Common myeloid progenitor, CD34-positive (primary cell): Measurements from ENCODE around the gene MEMO1.
"Not testable (repeated sequence)": the region's sequence is repeated elsewhere in the genome, so short reads cannot be mapped to it uniquely, and the experiment has no call there.

ENCODE experiments used
- CTCF ChIA-PET: fragments of 350-600 bp; sonication (Branson Sonifier 250); formaldehyde crosslinking; loops from one replicate; lab custom pipeline; 2021; ENCODE audit warnings: antibody characterized with exemption; lab: Charles Lee
- POLR2A ChIA-PET: fragments of 350-600 bp; sonication (Branson Sonifier 250); formaldehyde crosslinking; loops from one replicate; lab custom pipeline; 2021; ENCODE audit warnings: antibody characterized with exemption; lab: Charles Lee
- DNase-seq, 3 donors: peaks; one replicate each; pipeline versions ENCODE4 v3.0.0 to v3.0.0-alpha.2; 2013
- H3K27ac ChIP-seq, 2 experiments: 1 replicate in 1 of 2; 2 replicates in 1 of 2; pipeline ENCODE4 v1.7.0; 2013; ENCODE audit warnings: inconsistent platforms in 2 of 2, low read length in 2 of 2, mild to moderate bottlenecking in 2 of 2, low read depth in 1 of 2, moderate library complexity in 1 of 2; ENCODE audit not compliant: severe bottlenecking in 2 of 2, insufficient read depth in 1 of 2, poor library complexity in 1 of 2
- H3K27me3 ChIP-seq, 5 experiments: replicated peaks in 2 of 5; 1 replicate in 3 of 5; 2 replicates in 2 of 5; pipeline versions ENCODE4 v1.6.1 to v1.7.0; 2013; ENCODE audit warnings: low read length in 4 of 5, mild to moderate bottlenecking in 2 of 5, moderate library complexity in 2 of 5, inconsistent platforms in 1 of 5; ENCODE audit not compliant: insufficient read depth in 5 of 5, control insufficient read depth in 4 of 5
- H3K36me3 ChIP-seq, 4 experiments: 1 replicate in 2 of 4; 2 replicates in 2 of 4; pipeline versions ENCODE4 v1.6.1 to v1.7.0; 2013; ENCODE audit warnings: low read length in 3 of 4, control low read depth in 1 of 4, mild to moderate bottlenecking in 1 of 4; ENCODE audit not compliant: control insufficient read depth in 4 of 4, insufficient read depth in 4 of 4
- H3K4me1 ChIP-seq, 4 experiments: 1 replicate in 3 of 4; 2 replicates in 1 of 4; pipeline versions ENCODE4 v1.6.1 to v1.7.1; 2013; ENCODE audit warnings: low read length in 3 of 4, mild to moderate bottlenecking in 3 of 4, control low read depth in 1 of 4, inconsistent platforms in 1 of 4, moderate library complexity in 1 of 4; ENCODE audit not compliant: control insufficient read depth in 4 of 4, insufficient read depth in 4 of 4; ENCODE audit errors: control extremely low read depth in 1 of 4
- H3K4me3 ChIP-seq, 7 experiments: 1 replicate in 4 of 7; 2 replicates in 3 of 7; pipeline versions ENCODE4 v1.5.1 to v1.7.0; 2013; ENCODE audit warnings: mild to moderate bottlenecking in 7 of 7, low read length in 6 of 7, moderate library complexity in 6 of 7, inconsistent platforms in 2 of 7, low read depth in 2 of 7, control low read depth in 1 of 7; ENCODE audit not compliant: insufficient read depth in 4 of 7, control insufficient read depth in 1 of 7; ENCODE audit errors: extremely low read depth in 1 of 7
- H3K9me3 ChIP-seq, 5 experiments: 1 replicate in 4 of 5; 2 replicates in 1 of 5; pipeline versions ENCODE4 v1.6.1 to v1.7.1; 2013; ENCODE audit warnings: low read length in 4 of 5, mild to moderate bottlenecking in 2 of 5, inconsistent platforms in 1 of 5, low read depth in 1 of 5, moderate library complexity in 1 of 5; ENCODE audit not compliant: control insufficient read depth in 4 of 5, insufficient read depth in 2 of 5; ENCODE audit errors: control extremely low read depth in 1 of 5
- WGBS: methylation state at CpG from one replicate; pipeline ENCODE4 v1.1.5; 2013; ENCODE audit not compliant: insufficient coverage; 5-methylcytosine and 5-hydroxymethylcytosine counted together

MEMO1 gene

DNA sequence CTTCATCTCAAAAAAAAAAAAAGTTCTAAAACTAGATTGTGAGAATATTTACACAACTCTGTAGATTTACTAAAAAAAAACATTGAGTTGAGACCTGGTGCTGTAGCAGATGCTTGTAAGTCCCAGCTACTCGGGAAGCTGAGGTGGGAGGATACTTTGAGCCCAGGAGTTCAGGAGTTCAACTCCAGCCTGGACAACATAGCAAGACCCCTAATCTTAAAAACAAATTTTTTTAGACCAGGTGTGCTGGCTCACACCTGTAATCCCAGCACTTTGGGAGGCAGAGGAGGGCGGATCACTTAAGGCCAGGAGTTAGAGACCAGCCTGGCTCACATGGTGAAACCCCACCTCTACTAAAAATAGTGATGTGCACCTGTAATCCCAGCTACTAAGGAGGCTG is 108.9 kb downstream of the MEMO1 start:
- Histone ChIP-seq H3K36me3 (peaks cover 5 to 23% (median 13%) of the 10 kb centered on the region in 4 experiments), H3K27ac (no peak overlapping the region), H3K27me3 (no peaks in the 10 kb centered on the region), H3K4me3 (no peak overlapping the region), H3K4me1 (no peaks in the 10 kb centered on the region), H3K9me3 (peaks cover 0 to 12% (median 9%) of the 10 kb centered on the region in 5 experiments)
- WGBS, result 100% methylated on average over 2 of the region's 2 CpGs
- DNase-seq, result no peak
- CTCF ChIA-PET, result no interaction called here
- POLR2A ChIA-PET, result no interaction called here

- Histone ChIP-seq H3K36me3 (peaks cover 5 to 23% (median 12%) of the 10 kb centered on the region in 4 experiments), H3K9me3 (peaks cover 0 to 18% (median 9%) of the 10 kb centered on the region in 5 experiments)
- H3K27ac ChIP-seq, POLR2A ChIA-PET, H3K4me3 ChIP-seq, H3K4me1 ChIP-seq, DNase-seq, H3K27me3 ChIP-seq: not testable (repeated sequence)
- WGBS, result no CpG with 5 or more reads among the region's 2 CpGs
- CTCF ChIA-PET, result interaction anchor here (1.7 kb wide), 1 partner anchor 10 kb away, joined by 4 read pairs; no protein-coding TSS in a partner anchor
Measured at GRCh38 chr2:31900156-31900555, 110.7 kb downstream of the MEMO1 start.

- Histone ChIP-seq H3K36me3 (peaks cover 5 to 20% (median 13%) of the 10 kb centered on the region in 4 experiments), H3K9me3 (peaks cover 0 to 18% (median 9%) of the 10 kb centered on the region in 5 experiments), H3K4me1 (peaks cover 0 to 14% (median 4%) of the 10 kb centered on the region in 4 experiments)
- H3K4me3 ChIP-seq, H3K27ac ChIP-seq, DNase-seq, POLR2A ChIA-PET, H3K27me3 ChIP-seq: not testable (repeated sequence)
- CTCF ChIA-PET, result interaction anchor here (1.0 to 1.7 kb wide), 2 partner anchors 9 to 11 kb away, joined by 3 to 4 read pairs; no protein-coding TSS in a partner anchor
- WGBS, result 92% methylated on average over 2 of the region's 3 CpGs
Measured at GRCh38 chr2:31898346-31898745, 112.5 kb downstream of the MEMO1 start.

DNA sequence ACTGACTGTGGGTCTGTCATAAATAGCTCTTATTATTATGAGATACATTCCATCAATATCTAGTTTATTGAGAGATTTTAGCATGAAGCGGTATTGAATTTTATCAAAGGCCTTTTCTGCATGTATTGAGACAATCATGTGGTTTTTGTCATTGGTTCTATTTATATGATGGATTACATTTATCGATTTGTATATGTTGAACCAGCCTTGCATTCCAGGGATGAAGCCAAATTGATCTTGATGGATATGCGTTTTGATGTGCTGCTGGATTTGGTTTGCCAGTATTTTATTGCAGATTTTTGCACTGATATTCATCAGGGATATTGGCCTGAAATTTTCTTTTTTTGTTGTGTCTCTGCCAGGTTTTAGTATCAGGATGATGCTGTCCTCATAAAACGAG is 113.5 kb downstream of the MEMO1 start:
- CTCF ChIA-PET, result interaction anchor here (1.0 kb wide), 1 partner anchor 10 kb away, joined by 3 read pairs; no protein-coding TSS in a partner anchor
- DNase-seq, H3K27ac ChIP-seq, H3K27me3 ChIP-seq, POLR2A ChIA-PET, H3K4me3 ChIP-seq: not testable (repeated sequence)
- 100% methylated on average over 2 of the region's 4 CpGs for WGBS
- Histone ChIP-seq H3K4me1 (peaks cover 0 to 24% (median 9%) of the 10 kb centered on the region in 4 experiments), H3K9me3 (peaks cover 0 to 18% (median 9%) of the 10 kb centered on the region in 5 experiments), H3K36me3 (peaks cover 5 to 19% (median 12%) of the 10 kb centered on the region in 4 experiments)

DNA sequence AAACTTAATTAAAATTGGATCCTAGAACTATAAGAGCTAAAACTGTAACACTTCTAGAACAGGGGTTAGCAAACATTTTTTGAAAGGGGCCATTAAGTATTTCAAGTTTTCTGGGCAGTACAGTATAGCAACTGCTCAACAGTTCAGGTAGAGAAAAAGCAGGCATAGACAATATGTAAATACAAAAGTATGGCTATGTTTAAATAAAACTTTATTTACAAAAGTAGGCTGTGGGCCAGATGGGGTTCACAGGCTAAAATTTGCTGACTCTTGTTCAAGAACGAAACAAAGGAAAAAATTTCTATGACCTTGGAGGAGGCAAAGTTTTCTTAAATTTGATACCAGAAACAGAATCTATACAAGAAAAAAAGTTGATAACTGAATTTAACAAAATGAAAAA is 114.5 kb downstream of the MEMO1 start:
- peaks cover 8 to 15% (median 9%) of the 10 kb centered on the region in 4 experiments for H3K36me3 ChIP-seq
- H3K9me3 ChIP-seq, result peaks cover 0 to 18% (median 9%) of the 10 kb centered on the region in 5 experiments
- CTCF ChIA-PET, result no interaction called here
- POLR2A ChIA-PET, result no interaction called here
- no peak overlapping the region for H3K4me3 ChIP-seq
- no peak for DNase-seq
- no peak overlapping the region for H3K27ac ChIP-seq
- WGBS, result no CpG with 5 or more reads among the region's 1 CpG
- H3K4me1 ChIP-seq, result peaks cover 0 to 27% (median 9%) of the 10 kb centered on the region in 4 experiments
- H3K27me3 ChIP-seq, result no peaks in the 10 kb centered on the region

DNA sequence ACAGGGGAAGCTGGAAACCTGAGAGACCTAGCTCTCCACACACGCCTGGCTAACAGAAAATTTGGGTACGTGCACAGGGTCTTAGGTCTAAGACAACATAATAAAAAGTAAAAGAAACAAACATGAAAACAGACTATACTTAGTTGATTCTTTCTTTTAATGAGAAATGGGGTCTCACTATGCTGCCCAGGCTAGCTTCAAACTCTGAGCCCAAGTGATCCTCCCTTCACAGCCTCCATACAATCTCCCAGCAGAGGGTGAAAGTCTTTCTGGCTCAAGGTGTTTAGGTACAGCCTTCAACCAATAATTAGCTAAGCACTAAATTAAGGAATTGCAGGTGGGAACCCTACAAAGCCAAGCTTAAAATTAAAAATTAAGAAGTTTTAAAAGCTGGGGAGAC is 116.2 kb downstream of the MEMO1 start:
- peaks cover 0 to 18% (median 9%) of the 10 kb centered on the region in 5 experiments for H3K9me3 ChIP-seq
- H3K4me1 ChIP-seq, result peaks cover 0 to 33% (median 9%) of the 10 kb centered on the region in 4 experiments
- ChIA-PET POLR2A (no interaction called here), CTCF (interaction anchor here (0.6 kb wide), 1 partner anchor 37 kb away, joined by 3 read pairs; no protein-coding TSS in a partner anchor)
- H3K4me3 ChIP-seq, result no peak overlapping the region
- no CpG with 5 or more reads among the region's 2 CpGs for WGBS
- no peak overlapping the region for H3K27ac ChIP-seq
- peaks cover 9 to 17% (median 15%) of the 10 kb centered on the region in 4 experiments for H3K36me3 ChIP-seq
- no peak for DNase-seq
- H3K27me3 ChIP-seq, result no peaks in the 10 kb centered on the region

- peak; percentile 26 to 60 (median 58) for DNase-seq
- CTCF ChIA-PET, result no interaction called here
- WGBS, result no CpG with 5 or more reads among the region's 1 CpG
Measured at GRCh38 chr2:31893094-31893493, 117.7 kb downstream of the MEMO1 start.

More at GRCh38 chr2:31893094-31893493, 117.7 kb downstream of the MEMO1 start:
- H3K27ac ChIP-seq, result peak overlapping the region in 1 of 2 experiments; percentile 56
- H3K36me3 ChIP-seq, result peaks cover 7 to 15% (median 11%) of the 10 kb centered on the region in 4 experiments
- POLR2A ChIA-PET, result no interaction called here
- H3K9me3 ChIP-seq, result peaks cover 0 to 14% (median 4%) of the 10 kb centered on the region in 5 experiments
- no peaks in the 10 kb centered on the region for H3K27me3 ChIP-seq
- peak overlapping the region in 2 of 7 experiments; percentile 17 to 22 for H3K4me3 ChIP-seq
- H3K4me1 ChIP-seq, result peaks cover 3 to 44% (median 16%) of the 10 kb centered on the region in 4 experiments
